Stimulated activated CD4-positive, alpha-beta T cell treated with anti-CD3 and anti-CD28 coated beads, TNF-alpha, amount 100 ng/mL, for 24 hours (primary cell): ENCODE measurements around the gene MTERF1.

Source experiments
- DNase-seq, 3 experiments: peaks; one replicate each; pipeline ENCODE4 v3.0.0-alpha.2; 2020; ENCODE audit warnings: low read depth in 3 of 3

Gene MTERF1

DNA sequence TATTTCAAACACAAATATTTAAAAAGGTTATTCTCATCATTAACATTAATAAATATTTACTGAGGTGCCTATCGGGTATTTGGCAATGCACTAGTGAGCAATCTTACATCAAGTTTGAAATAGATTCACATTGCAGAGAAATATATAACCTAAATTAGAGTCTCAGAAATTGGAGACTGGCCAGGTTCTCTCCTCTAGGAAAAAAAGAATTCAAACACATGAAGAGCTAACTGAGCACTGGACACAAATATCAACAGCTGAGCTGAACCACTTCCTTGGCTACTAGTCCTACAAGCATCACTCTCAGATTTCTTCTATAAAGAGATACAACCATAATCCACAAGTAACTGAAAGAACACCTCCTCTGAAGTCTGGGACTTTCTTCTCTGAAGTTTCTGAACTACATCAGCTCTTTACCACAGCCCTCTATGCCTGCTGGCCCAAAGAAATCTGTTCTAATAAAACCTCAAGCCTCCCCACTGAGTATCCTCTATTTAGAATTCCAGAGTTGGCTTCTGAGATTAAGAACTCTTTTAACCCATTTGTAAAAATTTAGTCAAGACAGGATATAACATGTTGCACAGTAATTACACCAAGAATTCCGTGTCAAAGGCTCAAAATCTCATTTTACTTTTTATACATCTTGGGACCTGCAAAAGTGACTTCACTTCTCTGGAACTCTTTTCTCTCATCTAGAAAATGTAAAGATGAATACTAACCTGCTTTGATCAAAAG lies 45.2 kb downstream of the MTERF1 start:
- DNase-seq: no peak

DNA sequence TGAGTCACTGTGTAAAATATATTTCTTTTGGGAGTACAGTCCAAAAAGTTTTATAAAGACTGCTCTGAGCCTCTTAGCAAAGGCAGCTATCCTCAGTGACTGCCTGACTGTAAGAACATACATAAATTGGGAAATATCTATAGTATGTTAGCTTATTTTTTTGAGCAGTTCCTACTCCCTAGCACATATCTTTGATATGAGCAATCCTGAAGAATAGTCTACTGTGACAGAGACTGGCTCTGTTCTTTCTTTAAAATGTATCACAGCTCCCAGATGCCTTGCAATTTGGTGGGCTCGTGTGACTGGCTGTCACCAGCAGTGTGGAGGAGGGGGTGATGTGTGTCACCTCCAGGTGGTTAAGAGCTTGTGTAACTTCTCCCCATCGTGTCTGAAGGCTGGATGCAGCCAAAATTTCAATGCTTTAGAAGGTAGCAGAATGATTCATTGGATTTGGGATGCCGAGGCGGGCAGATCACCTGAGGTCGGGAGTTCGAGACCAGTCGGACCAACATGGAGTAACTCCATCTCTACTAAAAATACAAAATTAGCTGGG lies 47.9 kb downstream of the MTERF1 start:
- DNase-seq: no peak

DNA sequence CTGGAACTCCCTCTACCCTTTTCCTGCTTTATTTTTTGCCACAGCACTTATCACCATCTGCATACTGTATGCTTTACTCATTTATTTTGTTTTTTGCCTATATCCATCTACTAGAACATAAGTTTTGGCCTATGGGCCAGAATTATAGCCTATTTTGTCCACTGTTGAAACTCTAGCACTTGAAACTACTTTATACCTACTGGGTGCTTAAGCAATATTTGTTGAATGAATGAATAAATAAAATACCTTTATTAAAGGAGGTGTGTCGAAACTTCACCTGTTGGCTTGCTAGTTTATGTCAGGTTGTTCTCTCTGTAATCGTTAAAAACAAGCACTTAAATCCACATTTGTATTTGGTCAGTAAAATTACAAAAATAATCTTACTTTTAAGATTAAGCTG lies 53.3 kb downstream of the MTERF1 start:
- DNase-seq: no peak

DNA sequence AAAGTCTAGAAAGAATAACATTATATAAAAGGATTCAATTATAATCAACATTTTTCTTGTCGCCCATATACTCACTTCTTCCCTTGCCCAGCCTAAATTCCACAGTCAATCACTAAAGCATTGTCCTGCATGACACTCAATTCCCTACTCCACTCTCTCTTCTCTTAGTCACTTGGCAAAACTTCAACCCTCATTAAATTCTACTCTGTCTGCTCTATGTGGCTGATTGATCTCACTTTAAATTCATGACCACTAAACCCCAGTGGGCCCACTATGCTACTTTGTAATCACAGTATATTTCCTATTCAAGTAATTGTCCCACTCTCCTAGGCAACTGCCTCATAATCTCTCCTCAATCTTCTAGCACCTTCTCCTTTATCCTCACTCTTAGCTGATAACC lies 54.1 kb downstream of the MTERF1 start:
- no peak for DNase-seq

DNA sequence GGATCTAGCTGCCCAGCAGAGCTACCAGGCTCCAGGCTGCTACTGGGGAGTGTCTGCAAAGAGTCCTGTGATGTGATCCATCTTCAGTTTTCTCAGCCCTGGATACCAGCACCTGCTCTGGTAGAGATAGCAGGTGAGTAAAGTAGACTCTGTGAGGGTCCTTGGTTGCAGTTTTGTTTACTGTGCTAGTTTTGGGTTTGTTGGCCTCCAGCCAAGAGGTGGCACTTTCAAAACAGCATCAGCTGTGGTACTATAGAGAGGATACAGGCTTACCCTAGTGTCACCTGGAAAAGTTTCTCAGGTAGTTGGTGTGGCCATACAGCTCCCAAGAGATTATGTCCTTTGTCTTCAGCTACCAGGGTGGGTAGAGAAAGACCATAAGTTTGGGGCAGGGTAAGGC lies 56.3 kb downstream of the MTERF1 start:
- DNase-seq: no peak
